IPS-18a (cell line): ENCODE results near the gene ZNF438.

Experiments
- H3K27ac ChIP-seq: one replicate; pipeline ENCODE4 v1.5.1; 2013; ENCODE audit warnings: low read length
- H3K27me3 ChIP-seq: one replicate; pipeline ENCODE4 v1.6.1; 2013; ENCODE audit warnings: mild to moderate bottlenecking, low read length; ENCODE audit not compliant: control insufficient read depth, insufficient read depth
- H3K36me3 ChIP-seq: one replicate; pipeline ENCODE4 v1.6.1; 2013; ENCODE audit warnings: low read depth, low read length; ENCODE audit not compliant: control insufficient read depth
- H3K4me1 ChIP-seq: one replicate; pipeline ENCODE4 v1.6.1; 2013; ENCODE audit warnings: low read depth, low read length; ENCODE audit not compliant: control insufficient read depth
- H3K4me3 ChIP-seq: one replicate; pipeline ENCODE4 v1.5.1; 2013; ENCODE audit warnings: low read length
- H3K9ac ChIP-seq: one replicate; pipeline ENCODE4 v1.6.1; 2013; ENCODE audit warnings: mild to moderate bottlenecking, low read length, moderate library complexity
- H3K9me3 ChIP-seq: one replicate; pipeline ENCODE4 v1.6.1; 2013; ENCODE audit warnings: low read depth, low read length; ENCODE audit not compliant: control insufficient read depth

ZNF438 gene

DNA sequence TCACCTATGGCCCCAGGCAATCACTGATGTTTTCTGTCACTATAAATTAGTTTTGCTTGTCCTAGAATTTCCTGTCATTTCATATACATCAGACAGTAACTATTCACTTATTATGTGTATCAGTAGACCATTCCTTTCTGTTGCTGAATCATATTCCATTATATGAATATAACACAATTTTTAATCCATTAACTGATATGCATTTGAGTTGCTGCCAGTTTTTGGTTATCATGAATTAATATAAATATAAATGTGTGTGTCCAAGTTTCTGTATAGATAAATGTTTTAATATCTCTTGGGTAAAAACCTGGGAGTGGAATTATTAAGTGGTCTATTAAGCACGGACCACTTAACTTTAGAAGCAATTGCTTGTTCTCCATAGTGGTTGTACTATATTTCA, 143.8 kb downstream of the ZNF438 start:
- H3K9me3 ChIP-seq = no peaks in the 10 kb centered on the region
- no peaks in the 10 kb centered on the region for H3K27me3 ChIP-seq
- H3K27ac ChIP-seq = no peak overlapping the region
- no peaks in the 10 kb centered on the region for H3K36me3 ChIP-seq
- no peak overlapping the region for H3K9ac ChIP-seq
- H3K4me3 ChIP-seq = no peak overlapping the region
- peaks cover 23% of the 10 kb centered on the region for H3K4me1 ChIP-seq

GRCh38 chr10:30885423-30885822, 146.2 kb downstream of the ZNF438 start:
- Histone ChIP-seq H3K9me3 (no peaks in the 10 kb centered on the region), H3K36me3 (no peaks in the 10 kb centered on the region), H3K27ac (no peak overlapping the region), H3K4me1 (peaks cover 18% of the 10 kb centered on the region), H3K9ac (no peak overlapping the region), H3K4me3 (no peak overlapping the region), H3K27me3 (no peaks in the 10 kb centered on the region)

DNA sequence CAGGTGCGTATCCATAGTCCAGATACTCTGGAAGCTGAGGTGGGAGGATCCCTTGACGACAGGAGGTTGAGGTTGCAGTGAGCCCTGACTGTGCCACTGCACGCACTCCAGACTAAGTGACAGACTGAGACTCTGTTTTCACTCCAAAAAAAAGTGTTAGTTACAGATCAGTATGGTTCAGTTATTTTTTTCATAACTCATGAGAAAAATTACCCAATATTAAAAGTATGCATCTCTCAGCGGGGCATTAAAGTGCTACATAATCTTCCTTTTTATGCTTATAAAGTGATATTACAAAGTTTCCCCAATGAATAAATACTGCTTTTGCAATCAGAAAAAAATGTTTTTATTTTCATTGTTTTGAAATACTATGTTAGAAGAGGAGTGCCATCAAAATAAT, 147.9 kb downstream of the ZNF438 start:
- H3K9me3 ChIP-seq = no peaks in the 10 kb centered on the region

GRCh38 chr10:30883116-30883515, 148.5 kb downstream of the ZNF438 start:
- H3K9me3 ChIP-seq = no peaks in the 10 kb centered on the region
- H3K27me3 ChIP-seq = no peaks in the 10 kb centered on the region
- H3K27ac ChIP-seq = no peak overlapping the region
- peaks cover 14% of the 10 kb centered on the region for H3K4me1 ChIP-seq
- H3K36me3 ChIP-seq = no peaks in the 10 kb centered on the region
- H3K4me3 ChIP-seq = no peak overlapping the region
- no peak overlapping the region for H3K9ac ChIP-seq

More for the DNA sequence above, 147.9 kb downstream of the ZNF438 start:
- Histone ChIP-seq H3K27ac (no peak overlapping the region), H3K9ac (no peak overlapping the region), H3K4me1 (peaks cover 14% of the 10 kb centered on the region), H3K4me3 (no peak overlapping the region), H3K36me3 (no peaks in the 10 kb centered on the region), H3K27me3 (no peaks in the 10 kb centered on the region)

GRCh38 chr10:30882281-30882680, 149.4 kb downstream of the ZNF438 start:
- H3K9me3 ChIP-seq = no peaks in the 10 kb centered on the region
- H3K36me3 ChIP-seq = no peaks in the 10 kb centered on the region
- H3K4me1 ChIP-seq = peaks cover 14% of the 10 kb centered on the region
- H3K27ac ChIP-seq = no peak overlapping the region
- no peak overlapping the region for H3K9ac ChIP-seq
- no peaks in the 10 kb centered on the region for H3K27me3 ChIP-seq
- no peak overlapping the region for H3K4me3 ChIP-seq

DNA sequence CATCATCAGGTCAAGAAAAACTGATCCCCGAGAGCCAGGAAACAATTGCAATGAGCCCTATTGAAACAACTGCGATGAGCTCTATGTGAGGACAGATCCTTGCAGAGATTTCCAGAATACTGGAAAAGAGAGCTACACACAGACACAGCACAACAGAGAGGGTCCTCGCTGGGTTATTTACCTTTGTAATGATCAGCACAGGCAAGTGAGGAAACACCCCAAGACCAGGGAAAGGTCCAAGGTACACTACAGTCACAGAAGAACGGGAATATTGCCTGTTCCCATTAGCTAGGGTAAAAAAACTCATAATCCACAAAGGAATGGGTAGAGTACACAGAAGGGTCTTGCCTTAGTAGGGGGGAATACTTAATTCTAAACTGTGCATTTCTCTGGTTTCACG, 152.7 kb downstream of the ZNF438 start:
- no peak overlapping the region for H3K27ac ChIP-seq

DNA sequence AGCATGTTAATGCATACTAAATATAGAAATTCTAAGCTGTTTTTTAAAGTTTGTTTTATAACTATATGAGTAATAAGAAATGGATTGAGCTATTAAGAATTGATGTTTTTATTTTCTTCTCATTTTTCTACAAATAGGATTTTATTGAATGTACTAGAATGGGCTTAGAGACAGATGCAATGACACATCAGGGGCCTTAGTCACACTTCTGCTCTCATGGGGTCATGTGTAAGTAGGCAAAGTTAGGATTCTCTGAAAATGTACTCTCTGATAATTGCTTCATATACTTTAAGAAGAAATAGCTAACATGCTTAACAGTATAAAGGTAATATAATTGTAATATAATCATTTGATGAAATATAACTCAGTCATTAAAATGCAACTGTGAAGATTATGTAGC, 154.6 kb downstream of the ZNF438 start:
- Histone ChIP-seq H3K4me1 (no peaks in the 10 kb centered on the region), H3K27me3 (no peaks in the 10 kb centered on the region), H3K36me3 (no peaks in the 10 kb centered on the region), H3K4me3 (no peak overlapping the region), H3K9ac (no peak overlapping the region), H3K27ac (no peak overlapping the region), H3K9me3 (no peaks in the 10 kb centered on the region)

More for the DNA sequence above, 152.7 kb downstream of the ZNF438 start:
- Histone ChIP-seq H3K9me3 (no peaks in the 10 kb centered on the region), H3K27me3 (no peaks in the 10 kb centered on the region), H3K36me3 (no peaks in the 10 kb centered on the region), H3K9ac (no peak overlapping the region), H3K4me3 (no peak overlapping the region), H3K4me1 (no peaks in the 10 kb centered on the region)

- H3K9me3 ChIP-seq = no peaks in the 10 kb centered on the region
- peaks cover 6% of the 10 kb centered on the region for H3K4me1 ChIP-seq
- H3K9ac ChIP-seq = no peak overlapping the region
- H3K27me3 ChIP-seq = no peaks in the 10 kb centered on the region
- no peaks in the 10 kb centered on the region for H3K36me3 ChIP-seq
- no peak overlapping the region for H3K4me3 ChIP-seq
- no peak overlapping the region for H3K27ac ChIP-seq
Observed at GRCh38 chr10:30873411-30873810, 158.3 kb downstream of the ZNF438 start.

DNA sequence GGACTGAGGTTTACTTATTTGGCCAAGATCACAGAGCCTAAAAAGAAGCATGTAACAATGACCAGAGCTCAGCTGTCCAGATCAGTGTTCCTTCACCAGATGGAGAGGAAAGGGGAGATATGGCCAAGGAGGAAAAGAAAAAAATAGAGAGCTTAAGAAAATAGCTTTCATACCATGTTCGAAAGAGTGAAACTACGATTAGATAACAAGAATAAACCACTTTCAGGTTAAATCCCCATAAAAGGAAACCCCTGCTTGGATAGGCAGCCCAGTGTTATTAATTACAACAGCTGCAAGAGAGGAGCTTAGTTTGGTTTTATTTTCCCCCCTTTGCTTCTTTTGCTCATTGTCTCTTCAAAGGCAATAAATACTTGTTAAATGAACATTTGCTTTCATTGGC, 160.8 kb downstream of the ZNF438 start:
- H3K9me3 ChIP-seq = no peaks in the 10 kb centered on the region
- H3K27ac ChIP-seq = no peak overlapping the region
- H3K4me1 ChIP-seq = peaks cover 6% of the 10 kb centered on the region
- no peaks in the 10 kb centered on the region for H3K36me3 ChIP-seq
- H3K27me3 ChIP-seq = no peaks in the 10 kb centered on the region
- no peak overlapping the region for H3K4me3 ChIP-seq
- H3K9ac ChIP-seq = no peak overlapping the region

- H3K4me1 ChIP-seq = peaks cover 6% of the 10 kb centered on the region
- no peaks in the 10 kb centered on the region for H3K9me3 ChIP-seq
- H3K27me3 ChIP-seq = no peaks in the 10 kb centered on the region
- H3K36me3 ChIP-seq = no peaks in the 10 kb centered on the region
- H3K9ac ChIP-seq = no peak overlapping the region
- no peak overlapping the region for H3K27ac ChIP-seq
- H3K4me3 ChIP-seq = no peak overlapping the region
Observed at GRCh38 chr10:30869566-30869965, 162.1 kb downstream of the ZNF438 start.

DNA sequence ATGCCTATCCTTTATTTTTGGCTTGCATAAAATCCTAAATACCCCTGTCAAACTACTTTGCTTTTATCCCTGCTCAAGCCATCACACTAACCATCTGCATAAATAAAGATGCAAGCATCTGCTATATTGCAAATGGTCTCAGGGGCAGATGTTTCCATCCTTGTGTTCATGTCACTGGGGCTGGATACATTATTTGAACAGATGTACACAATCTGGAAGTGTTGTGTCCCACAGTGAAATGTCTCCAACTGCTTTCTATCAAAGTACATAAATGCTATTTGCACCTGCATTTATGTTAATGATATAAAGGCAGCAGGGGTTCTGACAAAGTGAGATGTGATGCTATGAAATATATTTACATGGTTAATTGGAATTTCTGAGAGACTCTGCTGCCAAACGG, 163.1 kb downstream of the ZNF438 start:
- Histone ChIP-seq H3K4me1 (peaks cover 6% of the 10 kb centered on the region), H3K4me3 (no peak overlapping the region), H3K36me3 (no peaks in the 10 kb centered on the region), H3K9me3 (no peaks in the 10 kb centered on the region), H3K9ac (no peak overlapping the region), H3K27ac (no peak overlapping the region), H3K27me3 (no peaks in the 10 kb centered on the region)

DNA sequence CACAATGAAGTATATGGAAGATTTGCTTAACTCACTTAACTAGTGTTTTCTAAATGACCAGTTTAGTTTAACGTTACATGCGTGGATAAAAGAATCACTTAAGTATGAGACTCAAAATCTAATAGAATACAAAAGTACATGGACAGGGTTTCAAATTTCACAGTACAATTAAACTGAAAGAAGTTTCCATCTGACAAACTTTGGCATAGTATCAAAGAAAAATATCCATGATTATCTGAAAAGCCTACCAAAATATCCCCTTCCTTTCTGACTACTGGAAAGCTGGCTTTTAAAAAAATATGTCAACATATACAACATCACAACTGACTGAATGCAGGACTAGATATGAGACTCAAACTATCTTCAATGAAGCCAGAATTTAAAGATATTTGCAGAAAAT, 164.8 kb downstream of the ZNF438 start:
- H3K27ac ChIP-seq = no peak overlapping the region
- no peaks in the 10 kb centered on the region for H3K9me3 ChIP-seq
- no peak overlapping the region for H3K4me3 ChIP-seq
- no peaks in the 10 kb centered on the region for H3K36me3 ChIP-seq
- H3K4me1 ChIP-seq = peaks cover 6% of the 10 kb centered on the region
- H3K9ac ChIP-seq = no peak overlapping the region
- no peaks in the 10 kb centered on the region for H3K27me3 ChIP-seq
